ENCODE data around the gene SRC.
"Not testable (repeated sequence)": the region's sequence is repeated elsewhere in the genome, so short reads cannot be mapped to it uniquely, and the experiment has no call there.

The SRC gene

DNA sequence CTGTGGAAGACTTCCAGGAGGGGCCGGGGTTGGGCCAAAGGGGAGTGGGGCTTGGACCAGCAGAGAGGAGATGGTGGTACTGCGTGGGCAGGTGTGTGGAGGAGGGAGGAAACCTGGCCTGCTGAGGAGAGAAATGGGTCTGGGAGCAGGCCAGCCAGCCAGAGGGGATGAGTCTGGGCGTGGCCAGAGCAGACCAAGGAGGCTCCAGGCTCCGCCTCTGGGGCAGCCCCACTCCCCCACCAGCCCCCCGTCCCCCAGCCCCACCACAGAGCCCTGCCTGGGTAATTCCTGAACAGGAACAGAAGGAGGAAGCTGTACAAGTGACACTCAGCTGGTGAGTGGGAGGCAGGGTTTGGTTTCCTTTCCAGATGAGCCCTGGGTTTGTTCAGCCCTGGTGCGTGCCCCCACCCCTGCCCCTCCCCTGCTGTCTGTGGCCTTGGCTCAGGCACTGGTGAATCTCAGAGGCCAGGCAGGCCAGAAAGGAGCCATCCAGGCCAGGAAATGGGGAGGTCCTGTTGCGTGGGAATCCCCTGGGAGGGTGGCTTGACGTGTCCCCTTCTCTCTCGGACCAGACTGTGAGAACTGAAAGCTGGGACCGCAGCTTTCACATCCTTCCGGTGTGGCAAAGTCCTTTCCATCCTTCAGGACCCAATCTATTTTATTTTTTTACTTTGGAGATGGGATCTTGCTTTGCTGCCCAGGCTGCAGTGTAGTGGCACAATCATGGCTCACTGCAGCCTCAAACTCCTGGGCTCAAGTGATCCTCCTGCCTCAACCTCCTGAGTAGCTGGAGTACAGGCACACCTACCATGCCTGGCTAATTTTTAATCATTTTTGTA, 9.4 kb upstream of the SRC start (continued):
- TF ChIP-seq, protein P1, sequence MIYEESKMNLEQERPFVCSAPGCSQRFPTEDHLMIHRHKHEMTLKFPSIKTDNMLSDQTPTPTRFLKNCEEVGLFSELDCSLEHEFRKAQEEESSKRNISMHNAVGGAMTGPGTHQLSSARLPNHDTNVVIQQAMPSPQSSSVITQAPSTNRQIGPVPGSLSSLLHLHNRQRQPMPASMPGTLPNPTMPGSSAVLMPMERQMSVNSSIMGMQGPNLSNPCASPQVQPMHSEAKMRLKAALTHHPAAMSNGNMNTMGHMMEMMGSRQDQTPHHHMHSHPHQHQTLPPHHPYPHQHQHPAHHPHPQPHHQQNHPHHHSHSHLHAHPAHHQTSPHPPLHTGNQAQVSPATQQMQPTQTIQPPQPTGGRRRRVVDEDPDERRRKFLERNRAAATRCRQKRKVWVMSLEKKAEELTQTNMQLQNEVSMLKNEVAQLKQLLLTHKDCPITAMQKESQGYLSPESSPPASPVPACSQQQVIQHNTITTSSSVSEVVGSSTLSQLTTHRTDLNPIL (CRISPR knock-in tag; IDR thresholded peaks at IDR 0.05; ENCODE audit: low read depth), result no peak
- no peak for TF ChIP-seq BACH2 (CRISPR knock-in tag; IDR thresholded peaks at IDR 0.05; ENCODE audit: borderline replicate concordance)
- TF ChIP-seq ZNF565 (CRISPR knock-in tag; conservative IDR thresholded peaks at IDR 0.05; ENCODE audit: low read depth), result no peak
- no peak for TF ChIP-seq ZNF70 (CRISPR knock-in tag; IDR thresholded peaks at IDR 0.05)

DNA sequence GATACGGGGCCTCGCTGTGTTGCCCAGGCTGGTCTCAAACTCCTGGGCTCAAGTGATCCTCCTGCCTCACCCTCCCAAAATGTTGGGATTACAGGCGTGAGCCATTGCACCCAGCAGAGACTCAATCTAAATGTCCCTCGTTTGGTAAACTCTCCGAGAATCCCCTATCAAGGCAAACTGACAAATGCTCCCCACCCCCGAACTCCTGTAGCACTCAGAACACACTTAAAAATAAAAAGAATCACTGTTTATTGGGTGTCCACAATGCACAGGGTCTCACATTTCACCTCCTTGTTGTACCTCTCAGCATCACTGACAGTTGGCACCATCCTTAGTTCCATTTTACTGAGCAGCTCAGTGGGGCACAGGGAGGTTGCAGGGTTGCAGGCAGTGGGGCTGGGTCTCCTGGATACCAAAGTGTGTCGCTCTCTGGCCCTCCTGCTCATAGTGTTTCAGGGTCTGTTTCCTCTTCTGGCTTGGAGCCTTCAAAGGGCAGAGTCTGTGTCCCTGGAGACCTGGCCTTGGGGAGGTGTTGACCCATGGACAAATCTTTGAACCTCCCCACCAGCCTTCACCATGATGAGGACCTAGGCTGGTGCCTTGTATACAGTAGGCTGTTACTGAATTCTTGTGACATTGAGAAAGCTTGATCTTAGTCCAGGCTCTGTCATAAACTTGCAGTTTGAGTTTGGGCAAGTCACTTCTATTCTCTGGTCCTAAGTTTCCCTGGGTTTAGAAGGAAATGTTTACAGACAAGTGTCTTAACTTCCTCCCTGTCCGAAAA, 8.5 kb upstream of the SRC start:
- TF ChIP-seq ZC3H10 (CRISPR knock-in tag; IDR thresholded peaks at IDR 0.05) (no peak), BACH2 (CRISPR knock-in tag; IDR thresholded peaks at IDR 0.05; ENCODE audit: borderline replicate concordance) (no peak), ZNF70 (CRISPR knock-in tag; IDR thresholded peaks at IDR 0.05) (no peak)
- no peak for ATAC-seq

DNA sequence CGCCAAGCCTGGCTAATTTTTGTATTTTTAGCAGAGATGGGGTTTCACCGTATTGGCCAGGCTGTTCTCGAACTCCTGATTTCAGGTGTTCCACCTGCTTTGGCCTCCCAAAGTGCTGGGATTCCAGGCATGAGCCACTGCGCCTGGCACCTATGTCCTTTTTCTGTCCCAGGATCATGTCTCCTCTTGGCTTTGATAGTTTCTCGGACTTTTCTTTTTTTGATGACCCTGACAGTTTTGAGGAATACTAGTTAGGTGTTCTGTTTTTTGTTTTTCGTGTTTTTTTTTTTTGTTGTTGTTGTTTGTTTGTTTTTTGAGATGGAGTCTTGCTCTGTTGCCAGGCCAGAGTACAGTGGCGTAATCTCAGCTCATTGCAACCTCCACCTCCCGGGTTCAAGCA, 7.6 kb upstream of the SRC start:
- ATAC-seq, result not testable (repeated sequence)

DNA sequence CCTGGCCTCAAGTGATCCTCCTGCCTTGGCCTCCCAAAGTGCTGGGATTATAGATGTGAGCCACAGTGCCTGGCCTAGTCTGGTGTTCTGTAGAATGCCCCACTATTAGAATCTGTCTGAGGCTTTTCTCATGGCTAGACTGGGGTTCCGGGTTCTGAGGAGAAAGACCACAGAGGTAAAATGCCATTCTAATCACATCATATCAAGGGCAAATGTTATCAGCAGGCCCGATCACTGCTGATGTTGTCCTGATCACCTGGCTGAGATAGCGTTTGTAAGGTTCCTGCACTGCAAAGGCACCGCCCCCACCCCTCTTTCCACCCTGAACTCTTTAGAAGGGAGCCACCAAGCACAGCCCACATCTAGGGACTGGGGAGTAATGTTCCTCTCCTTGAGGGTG, 6.7 kb upstream of the SRC start:
- TF ChIP-seq TCF4 (CRISPR knock-in tag; IDR thresholded peaks at IDR 0.05; ENCODE audit: borderline replicate concordance) (no peak), ZNF8 (CRISPR knock-in tag; IDR thresholded peaks at IDR 0.05) (no peak), PPARA (CRISPR knock-in tag; IDR thresholded peaks at IDR 0.05; ENCODE audit: borderline replicate concordance) (no peak), ZNF565 (CRISPR knock-in tag; conservative IDR thresholded peaks at IDR 0.05; ENCODE audit: low read depth) (no peak), OSR1 (CRISPR knock-in tag; IDR thresholded peaks at IDR 0.05) (no peak), ZNF70 (CRISPR knock-in tag; IDR thresholded peaks at IDR 0.05) (no peak), ESRRG (CRISPR knock-in tag; IDR thresholded peaks at IDR 0.05) (no peak), ISL1 (CRISPR knock-in tag; IDR thresholded peaks at IDR 0.05) (no peak), ZFP30 (CRISPR knock-in tag; IDR thresholded peaks at IDR 0.05) (no peak), ARNTL (CRISPR knock-in tag; IDR thresholded peaks at IDR 0.05; ENCODE audit: borderline replicate concordance, low read depth) (no peak), SNAI2 (CRISPR knock-in tag; IDR thresholded peaks at IDR 0.05) (no peak), GLIS3 (CRISPR knock-in tag; IDR thresholded peaks at IDR 0.05) (no peak), ZFP3 (CRISPR knock-in tag; IDR thresholded peaks at IDR 0.05) (no peak), RARB (CRISPR knock-in tag; IDR thresholded peaks at IDR 0.05) (no peak), BACH2 (CRISPR knock-in tag; IDR thresholded peaks at IDR 0.05; ENCODE audit: borderline replicate concordance) (no peak), CSDC2 (CRISPR knock-in tag; IDR thresholded peaks at IDR 0.05) (no peak)
- TF ChIP-seq, protein P2, sequence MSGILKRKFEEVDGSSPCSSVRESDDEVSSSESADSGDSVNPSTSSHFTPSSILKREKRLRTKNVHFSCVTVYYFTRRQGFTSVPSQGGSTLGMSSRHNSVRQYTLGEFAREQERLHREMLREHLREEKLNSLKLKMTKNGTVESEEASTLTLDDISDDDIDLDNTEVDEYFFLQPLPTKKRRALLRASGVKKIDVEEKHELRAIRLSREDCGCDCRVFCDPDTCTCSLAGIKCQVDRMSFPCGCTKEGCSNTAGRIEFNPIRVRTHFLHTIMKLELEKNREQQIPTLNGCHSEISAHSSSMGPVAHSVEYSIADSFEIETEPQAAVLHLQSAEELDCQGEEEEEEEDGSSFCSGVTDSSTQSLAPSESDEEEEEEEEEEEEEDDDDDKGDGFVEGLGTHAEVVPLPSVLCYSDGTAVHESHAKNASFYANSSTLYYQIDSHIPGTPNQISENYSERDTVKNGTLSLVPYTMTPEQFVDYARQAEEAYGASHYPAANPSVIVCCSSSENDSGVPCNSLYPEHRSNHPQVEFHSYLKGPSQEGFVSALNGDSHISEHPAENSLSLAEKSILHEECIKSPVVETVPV (CRISPR knock-in tag; IDR thresholded peaks at IDR 0.05), result no peak
- TF ChIP-seq, protein P3, sequence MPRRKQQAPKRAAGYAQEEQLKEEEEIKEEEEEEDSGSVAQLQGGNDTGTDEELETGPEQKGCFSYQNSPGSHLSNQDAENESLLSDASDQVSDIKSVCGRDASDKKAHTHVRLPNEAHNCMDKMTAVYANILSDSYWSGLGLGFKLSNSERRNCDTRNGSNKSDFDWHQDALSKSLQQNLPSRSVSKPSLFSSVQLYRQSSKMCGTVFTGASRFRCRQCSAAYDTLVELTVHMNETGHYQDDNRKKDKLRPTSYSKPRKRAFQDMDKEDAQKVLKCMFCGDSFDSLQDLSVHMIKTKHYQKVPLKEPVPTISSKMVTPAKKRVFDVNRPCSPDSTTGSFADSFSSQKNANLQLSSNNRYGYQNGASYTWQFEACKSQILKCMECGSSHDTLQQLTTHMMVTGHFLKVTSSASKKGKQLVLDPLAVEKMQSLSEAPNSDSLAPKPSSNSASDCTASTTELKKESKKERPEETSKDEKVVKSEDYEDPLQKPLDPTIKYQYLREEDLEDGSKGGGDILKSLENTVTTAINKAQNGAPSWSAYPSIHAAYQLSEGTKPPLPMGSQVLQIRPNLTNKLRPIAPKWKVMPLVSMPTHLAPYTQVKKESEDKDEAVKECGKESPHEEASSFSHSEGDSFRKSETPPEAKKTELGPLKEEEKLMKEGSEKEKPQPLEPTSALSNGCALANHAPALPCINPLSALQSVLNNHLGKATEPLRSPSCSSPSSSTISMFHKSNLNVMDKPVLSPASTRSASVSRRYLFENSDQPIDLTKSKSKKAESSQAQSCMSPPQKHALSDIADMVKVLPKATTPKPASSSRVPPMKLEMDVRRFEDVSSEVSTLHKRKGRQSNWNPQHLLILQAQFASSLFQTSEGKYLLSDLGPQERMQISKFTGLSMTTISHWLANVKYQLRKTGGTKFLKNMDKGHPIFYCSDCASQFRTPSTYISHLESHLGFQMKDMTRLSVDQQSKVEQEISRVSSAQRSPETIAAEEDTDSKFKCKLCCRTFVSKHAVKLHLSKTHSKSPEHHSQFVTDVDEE (CRISPR knock-in tag; IDR thresholded peaks at IDR 0.05), result no peak
- TF ChIP-seq, protein P4, sequence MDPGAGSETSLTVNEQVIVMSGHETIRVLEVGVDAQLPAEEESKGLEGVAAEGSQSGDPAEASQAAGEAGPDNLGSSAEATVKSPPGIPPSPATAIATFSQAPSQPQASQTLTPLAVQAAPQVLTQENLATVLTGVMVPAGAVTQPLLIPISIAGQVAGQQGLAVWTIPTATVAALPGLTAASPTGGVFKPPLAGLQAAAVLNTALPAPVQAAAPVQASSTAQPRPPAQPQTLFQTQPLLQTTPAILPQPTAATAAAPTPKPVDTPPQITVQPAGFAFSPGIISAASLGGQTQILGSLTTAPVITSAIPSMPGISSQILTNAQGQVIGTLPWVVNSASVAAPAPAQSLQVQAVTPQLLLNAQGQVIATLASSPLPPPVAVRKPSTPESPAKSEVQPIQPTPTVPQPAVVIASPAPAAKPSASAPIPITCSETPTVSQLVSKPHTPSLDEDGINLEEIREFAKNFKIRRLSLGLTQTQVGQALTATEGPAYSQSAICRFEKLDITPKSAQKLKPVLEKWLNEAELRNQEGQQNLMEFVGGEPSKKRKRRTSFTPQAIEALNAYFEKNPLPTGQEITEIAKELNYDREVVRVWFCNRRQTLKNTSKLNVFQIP (CRISPR knock-in tag; IDR thresholded peaks at IDR 0.05; ENCODE audit: borderline replicate concordance, low read depth), result no peak

DNA sequence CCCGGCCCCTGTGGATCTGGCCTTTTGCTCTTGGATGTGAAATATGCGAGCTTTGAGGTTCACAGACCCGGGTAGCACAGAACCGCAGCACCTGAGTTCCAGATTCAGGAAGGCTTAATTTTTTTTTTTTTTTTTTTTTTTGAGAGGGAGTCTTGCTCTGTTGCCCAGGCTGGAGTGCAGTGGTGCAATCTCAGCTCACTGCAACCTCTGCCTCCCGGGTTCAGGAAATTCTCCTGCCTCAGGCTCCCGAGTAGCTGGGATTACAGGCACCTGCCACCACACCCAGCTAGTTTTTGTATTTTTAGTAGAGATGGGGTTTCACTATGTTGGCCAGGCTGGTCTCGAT, 6.2 kb upstream of the SRC start:
- ATAC-seq, result not testable (repeated sequence)

More for the DNA sequence above, 6.7 kb upstream of the SRC start:
- ATAC-seq, result no peak
